ENCODE measurements around the gene CLCNKB. TPM values are rescaled to one million over a fixed set of nuclear protein-coding genes. Genes with fewer than 3 reads are reported as not detected.

The CLCNKB gene
- total and polyA plus RNA-seq, 2 experiments from 2014 or later, result 1.3 to 1.9 TPM

GRCh38 chr1:16020325-16020724 is 23.3 kb upstream of the CLCNKB start:
- H4K20me1 ChIP-seq (replicated peaks; ENCODE audit: insufficient read depth), result no peaks in the 10 kb centered on the region
- no peak overlapping the region for H3K4me3 ChIP-seq
- Mint-ChIP-seq H3K27me3 (ENCODE audit: insufficient read depth, low read depth, poor library complexity) (peaks cover 28% of the 10 kb centered on the region), H3K4me1 (peaks cover 39% of the 10 kb centered on the region), H3K9me3 (no peaks in the 10 kb centered on the region), H3K4me3 (no peak overlapping the region), H3K27ac (no peak overlapping the region), H3K36me3 (ENCODE audit: low read depth) (no peaks in the 10 kb centered on the region)
- peaks cover 19% of the 10 kb centered on the region; the same call in 1 of the 2 replicates for H3K4me1 ChIP-seq (ENCODE audit: insufficient read depth)
- no peak overlapping the region for H2AFZ ChIP-seq
- H3K27ac ChIP-seq (ENCODE audit: low read depth), result no peak overlapping the region
- no peaks in the 10 kb centered on the region for H3K36me3 ChIP-seq (ENCODE audit: insufficient read depth)
- no peak for ATAC-seq
- TF ChIP-seq EZH2phosphoT487 (IDR thresholded peaks at IDR 0.05; ENCODE audit: unreplicated experiment), result no peak
- TF ChIP-seq JUNB (IDR thresholded peaks at IDR 0.05; ENCODE audit: unreplicated experiment), result no peak
- TF ChIP-seq POLR2AphosphoS5 (IDR thresholded peaks at IDR 0.05; ENCODE audit: low read depth), result no peak
- no peak for TF ChIP-seq NANOG (IDR thresholded peaks at IDR 0.05; ENCODE audit: borderline replicate concordance)
- no peak for TF ChIP-seq REST (IDR thresholded peaks at IDR 0.05; ENCODE audit: unreplicated experiment)
- TF ChIP-seq ZNF331 (CRISPR knock-in tag; IDR thresholded peaks at IDR 0.05; ENCODE audit: low read depth), result no peak
- TF ChIP-seq EZH2 (IDR thresholded peaks at IDR 0.05; ENCODE audit: low read depth, unreplicated experiment), result no peak
- TF ChIP-seq CREB1 (CRISPR knock-in tag; IDR thresholded peaks at IDR 0.05; ENCODE audit: low read depth), result no peak
- TF ChIP-seq, protein P1, sequence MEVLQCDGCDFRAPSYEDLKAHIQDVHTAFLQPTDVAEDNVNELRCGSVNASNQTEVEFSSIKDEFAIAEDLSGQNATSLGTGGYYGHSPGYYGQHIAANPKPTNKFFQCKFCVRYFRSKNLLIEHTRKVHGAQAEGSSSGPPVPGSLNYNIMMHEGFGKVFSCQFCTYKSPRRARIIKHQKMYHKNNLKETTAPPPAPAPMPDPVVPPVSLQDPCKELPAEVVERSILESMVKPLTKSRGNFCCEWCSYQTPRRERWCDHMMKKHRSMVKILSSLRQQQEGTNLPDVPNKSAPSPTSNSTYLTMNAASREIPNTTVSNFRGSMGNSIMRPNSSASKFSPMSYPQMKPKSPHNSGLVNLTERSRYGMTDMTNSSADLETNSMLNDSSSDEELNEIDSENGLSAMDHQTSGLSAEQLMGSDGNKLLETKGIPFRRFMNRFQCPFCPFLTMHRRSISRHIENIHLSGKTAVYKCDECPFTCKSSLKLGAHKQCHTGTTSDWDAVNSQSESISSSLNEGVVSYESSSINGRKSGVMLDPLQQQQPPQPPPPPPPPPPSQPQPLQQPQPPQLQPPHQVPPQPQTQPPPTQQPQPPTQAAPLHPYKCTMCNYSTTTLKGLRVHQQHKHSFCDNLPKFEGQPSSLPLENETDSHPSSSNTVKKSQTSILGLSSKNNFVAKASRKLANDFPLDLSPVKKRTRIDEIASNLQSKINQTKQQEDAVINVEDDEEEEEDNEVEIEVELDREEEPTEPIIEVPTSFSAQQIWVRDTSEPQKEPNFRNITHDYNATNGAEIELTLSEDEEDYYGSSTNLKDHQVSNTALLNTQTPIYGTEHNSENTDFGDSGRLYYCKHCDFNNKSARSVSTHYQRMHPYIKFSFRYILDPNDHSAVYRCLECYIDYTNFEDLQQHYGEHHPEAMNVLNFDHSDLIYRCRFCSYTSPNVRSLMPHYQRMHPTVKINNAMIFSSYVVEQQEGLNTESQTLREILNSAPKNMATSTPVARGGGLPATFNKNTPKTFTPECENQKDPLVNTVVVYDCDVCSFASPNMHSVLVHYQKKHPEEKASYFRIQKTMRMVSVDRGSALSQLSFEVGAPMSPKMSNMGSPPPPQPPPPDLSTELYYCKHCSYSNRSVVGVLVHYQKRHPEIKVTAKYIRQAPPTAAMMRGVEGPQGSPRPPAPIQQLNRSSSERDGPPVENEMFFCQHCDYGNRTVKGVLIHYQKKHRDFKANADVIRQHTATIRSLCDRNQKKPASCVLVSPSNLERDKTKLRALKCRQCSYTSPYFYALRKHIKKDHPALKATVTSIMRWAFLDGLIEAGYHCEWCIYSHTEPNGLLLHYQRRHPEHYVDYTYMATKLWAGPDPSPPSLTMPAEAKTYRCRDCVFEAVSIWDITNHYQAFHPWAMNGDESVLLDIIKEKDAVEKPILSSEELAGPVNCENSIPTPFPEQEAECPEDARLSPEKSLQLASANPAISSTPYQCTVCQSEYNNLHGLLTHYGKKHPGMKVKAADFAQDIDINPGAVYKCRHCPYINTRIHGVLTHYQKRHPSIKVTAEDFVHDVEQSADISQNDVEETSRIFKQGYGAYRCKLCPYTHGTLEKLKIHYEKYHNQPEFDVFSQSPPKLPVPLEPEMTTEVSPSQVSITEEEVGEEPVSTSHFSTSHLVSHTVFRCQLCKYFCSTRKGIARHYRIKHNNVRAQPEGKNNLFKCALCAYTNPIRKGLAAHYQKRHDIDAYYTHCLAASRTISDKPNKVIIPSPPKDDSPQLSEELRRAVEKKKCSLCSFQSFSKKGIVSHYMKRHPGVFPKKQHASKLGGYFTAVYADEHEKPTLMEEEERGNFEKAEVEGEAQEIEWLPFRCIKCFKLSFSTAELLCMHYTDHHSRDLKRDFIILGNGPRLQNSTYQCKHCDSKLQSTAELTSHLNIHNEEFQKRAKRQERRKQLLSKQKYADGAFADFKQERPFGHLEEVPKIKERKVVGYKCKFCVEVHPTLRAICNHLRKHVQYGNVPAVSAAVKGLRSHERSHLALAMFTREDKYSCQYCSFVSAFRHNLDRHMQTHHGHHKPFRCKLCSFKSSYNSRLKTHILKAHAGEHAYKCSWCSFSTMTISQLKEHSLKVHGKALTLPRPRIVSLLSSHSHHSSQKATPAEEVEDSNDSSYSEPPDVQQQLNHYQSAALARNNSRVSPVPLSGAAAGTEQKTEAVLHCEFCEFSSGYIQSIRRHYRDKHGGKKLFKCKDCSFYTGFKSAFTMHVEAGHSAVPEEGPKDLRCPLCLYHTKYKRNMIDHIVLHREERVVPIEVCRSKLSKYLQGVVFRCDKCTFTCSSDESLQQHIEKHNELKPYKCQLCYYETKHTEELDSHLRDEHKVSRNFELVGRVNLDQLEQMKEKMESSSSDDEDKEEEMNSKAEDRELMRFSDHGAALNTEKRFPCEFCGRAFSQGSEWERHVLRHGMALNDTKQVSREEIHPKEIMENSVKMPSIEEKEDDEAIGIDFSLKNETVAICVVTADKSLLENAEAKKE (CRISPR knock-in tag; IDR thresholded peaks at IDR 0.05), result no peak
- no peak for TF ChIP-seq CTCF (conservative IDR thresholded peaks at IDR 0.05; ENCODE audit: low read depth in 2 of 2)
- TF ChIP-seq, protein P2, sequence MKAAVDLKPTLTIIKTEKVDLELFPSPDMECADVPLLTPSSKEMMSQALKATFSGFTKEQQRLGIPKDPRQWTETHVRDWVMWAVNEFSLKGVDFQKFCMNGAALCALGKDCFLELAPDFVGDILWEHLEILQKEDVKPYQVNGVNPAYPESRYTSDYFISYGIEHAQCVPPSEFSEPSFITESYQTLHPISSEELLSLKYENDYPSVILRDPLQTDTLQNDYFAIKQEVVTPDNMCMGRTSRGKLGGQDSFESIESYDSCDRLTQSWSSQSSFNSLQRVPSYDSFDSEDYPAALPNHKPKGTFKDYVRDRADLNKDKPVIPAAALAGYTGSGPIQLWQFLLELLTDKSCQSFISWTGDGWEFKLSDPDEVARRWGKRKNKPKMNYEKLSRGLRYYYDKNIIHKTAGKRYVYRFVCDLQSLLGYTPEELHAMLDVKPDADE (IDR thresholded peaks at IDR 0.05), result no peak
- no peak for TF ChIP-seq STAT1 (IDR thresholded peaks at IDR 0.05; ENCODE audit: unreplicated experiment)
- TF ChIP-seq ZNF114 (CRISPR knock-in tag; IDR thresholded peaks at IDR 0.05), result no peak
- no peak for DNase-seq (ENCODE audit: low spot score)
- no peak overlapping the region for H3K4me2 ChIP-seq
- no peaks in the 10 kb centered on the region for H3F3A ChIP-seq (replicated peaks; ENCODE audit: low read depth)
- H3K27me3 ChIP-seq (ENCODE audit: insufficient read depth), result no peaks in the 10 kb centered on the region
- no peaks in the 10 kb centered on the region for H3K9me2 ChIP-seq (ENCODE audit: insufficient read depth)
- H3K79me2 ChIP-seq (replicated peaks; ENCODE audit: insufficient read depth), result no peaks in the 10 kb centered on the region
